ENCODE data around the gene IL4R.
"Not testable (repeated sequence)": the region's sequence is repeated elsewhere in the genome, so short reads cannot be mapped to it uniquely, and the experiment has no call there.

IL4R gene

GRCh38 chr16:27404163-27404823, 90.5 kb downstream of the IL4R start:
- TF ChIP-seq POLR2A (IDR thresholded peaks at IDR 0.05; ENCODE audit: low read depth, low read length), result no peak
- FAIRE-seq, result no peak
- DNase-seq (ENCODE audit: insufficient read length, low spot score), result no peak

GRCh38 chr16:27405546-27406451, 92.0 kb downstream of the IL4R start:
- DNase-seq (ENCODE audit: insufficient read length, low spot score), result no peak
- TF ChIP-seq POLR2A (IDR thresholded peaks at IDR 0.05; ENCODE audit: low read depth, low read length), result no peak
- no peak for FAIRE-seq

- DNase-seq (ENCODE audit: insufficient read length, low spot score), result no peak
- TF ChIP-seq POLR2A (IDR thresholded peaks at IDR 0.05; ENCODE audit: low read depth, low read length), result no peak
- FAIRE-seq, result no peak
These were observed 92.8 kb downstream of the IL4R start for GRCh38 chr16:27406511-27407128.

- no peak for TF ChIP-seq POLR2A (IDR thresholded peaks at IDR 0.05; ENCODE audit: low read depth, low read length)
- FAIRE-seq (no peak), DNase-seq (ENCODE audit: insufficient read length, low spot score) (no peak)
These were observed 93.4 kb downstream of the IL4R start for GRCh38 chr16:27407133-27407532.

- DNase-seq (ENCODE audit: insufficient read length, low spot score), result no peak
- no peak for TF ChIP-seq POLR2A (IDR thresholded peaks at IDR 0.05; ENCODE audit: low read depth, low read length)
- FAIRE-seq, result no peak
These were observed 94.3 kb downstream of the IL4R start for GRCh38 chr16:27408012-27408601.

- FAIRE-seq (no peak), DNase-seq (ENCODE audit: insufficient read length, low spot score) (no peak)
- TF ChIP-seq POLR2A (IDR thresholded peaks at IDR 0.05; ENCODE audit: low read depth, low read length), result no peak
These were observed 94.8 kb downstream of the IL4R start for GRCh38 chr16:27408602-27409031.

- FAIRE-seq; DNase-seq (ENCODE audit: insufficient read length, low spot score): not testable (repeated sequence)
These were observed 96.2 kb downstream of the IL4R start for GRCh38 chr16:27409958-27410357.

- TF ChIP-seq POLR2A (IDR thresholded peaks at IDR 0.05; ENCODE audit: low read depth, low read length), result no peak
- FAIRE-seq (no peak), DNase-seq (ENCODE audit: insufficient read length, low spot score) (no peak)
These were observed 97.0 kb downstream of the IL4R start for GRCh38 chr16:27410761-27411160.

- FAIRE-seq (no peak), DNase-seq (ENCODE audit: insufficient read length, low spot score) (no peak)
- TF ChIP-seq POLR2A (IDR thresholded peaks at IDR 0.05; ENCODE audit: low read depth, low read length), result no peak
These were observed 100.2 kb downstream of the IL4R start for GRCh38 chr16:27413956-27414355.
